Fibroblast of the aortic adventitia (primary cell): ENCODE data around the gene PNMA8C. TPM values are rescaled to one million over a fixed set of nuclear protein-coding genes. Genes with fewer than 3 reads are reported as not detected.
A peak's percentile ranks its signal among the peaks of the same experiment; 100 is the strongest.

Experiments used
- DNase-seq: peaks from one replicate; pipeline ENCODE4 v3.0.0-alpha.2; 2010; ENCODE audit warnings: low read depth
- H3K4me3 ChIP-seq: 2 replicates; pipeline ENCODE4 v1.5.1; 2011; ENCODE audit warnings: low read depth, mild to moderate bottlenecking, control low read depth, low read length, moderate library complexity
- CTCF ChIP-seq: IDR thresholded peaks from 2 replicates; pipeline ENCODE4 v1.5.1; 2011; ENCODE audit warnings: mild to moderate bottlenecking, low read length, control low read depth, inconsistent platforms; ENCODE audit not compliant: insufficient read depth
- total RNA-seq: library from RNA; depleted of rRNA; stranded (reverse); fragments of >200 nt; gene quantifications from 2 replicates; pipeline ENCODE4 v1.2.3, GENCODE V29; 2012; ENCODE audit warnings: low replicate concordance

The PNMA8C gene
- total RNA-seq, 1 donor, result not detected

- peak overlapping the region; percentile 73 for H3K4me3 ChIP-seq
- DNase-seq, result no peak
- TF ChIP-seq CTCF, result no peak
These were observed 16.0 kb downstream of the PNMA8C start for GRCh38 chr19:46412650-46413261.

GRCh38 chr19:46411925-46412649 is 16.6 kb downstream of the PNMA8C start:
- H3K4me3 ChIP-seq, result peak overlapping the region; percentile 73
- TF ChIP-seq CTCF, result no peak
- no peak for DNase-seq

- no peak for TF ChIP-seq CTCF
- no peak for DNase-seq
- peak overlapping the region; percentile 73 for H3K4me3 ChIP-seq
These were observed 17.4 kb downstream of the PNMA8C start for GRCh38 chr19:46411088-46411924.

- no peak for TF ChIP-seq CTCF
- DNase-seq, result no peak
- H3K4me3 ChIP-seq, result no peak overlapping the region
These were observed 18.3 kb downstream of the PNMA8C start for GRCh38 chr19:46410205-46411087.

GRCh38 chr19:46409191-46409590 is 19.5 kb downstream of the PNMA8C start:
- DNase-seq, result no peak
- no peak overlapping the region for H3K4me3 ChIP-seq

More at GRCh38 chr19:46409191-46409590, 19.5 kb downstream of the PNMA8C start:
- TF ChIP-seq CTCF, result no peak
